HL-60/S4 treated with retinoic acid at 250 ng/mL for 4 days and 3 days (cell line): ENCODE measurements around the gene DYRK2.

Experiments used
- in situ Hi-C: fragments of 300-500 bp; cut with MboI; formaldehyde crosslinking; loops from 2 replicates; pipeline ENCODE4 v1.7.0; 2022; ENCODE audit warnings: low sequenced_read_pairs

The DYRK2 gene

GRCh38 chr12:67648521-67649260 lies at the start of gene DYRK2:
TSS of gene DYRK2 (plus strand) at chr12:67648745. CDS start at chr12:67649134, 389 bp downstream.
- in situ Hi-C loops = no loop called here

- in situ Hi-C loops = no loop called here
Observed at GRCh38 chr12:67599691-67600090, 48.9 kb upstream of the DYRK2 start.

GRCh38 chr12:67601126-67601525 lies 47.4 kb upstream of the DYRK2 start:
- in situ Hi-C loops = no loop called here

GRCh38 chr12:67609226-67609870 lies 39.2 kb upstream of the DYRK2 start:
- in situ Hi-C loops = no loop called here

GRCh38 chr12:67613040-67613439 lies 35.5 kb upstream of the DYRK2 start:
- in situ Hi-C loops = no loop called here

GRCh38 chr12:67617629-67618028 lies 30.9 kb upstream of the DYRK2 start:
- in situ Hi-C loops = no loop called here

- in situ Hi-C loops = no loop called here
Observed at GRCh38 chr12:67618303-67618702, 30.2 kb upstream of the DYRK2 start.

- in situ Hi-C loops = no loop called here
Observed at GRCh38 chr12:67621112-67621511, 27.4 kb upstream of the DYRK2 start.

GRCh38 chr12:67621926-67622325 lies 26.6 kb upstream of the DYRK2 start:
- in situ Hi-C loops = no loop called here

GRCh38 chr12:67623259-67623658 lies 25.3 kb upstream of the DYRK2 start:
- in situ Hi-C loops = no loop called here

GRCh38 chr12:67624355-67624754 lies 24.2 kb upstream of the DYRK2 start:
- in situ Hi-C loops = no loop called here

- in situ Hi-C loops = no loop called here
Observed at GRCh38 chr12:67625004-67625403, 23.5 kb upstream of the DYRK2 start.

GRCh38 chr12:67626156-67626555 lies 22.4 kb upstream of the DYRK2 start:
- in situ Hi-C loops = no loop called here

GRCh38 chr12:67630373-67631088 lies 18.0 kb upstream of the DYRK2 start:
- in situ Hi-C loops = no loop called here

- in situ Hi-C loops = no loop called here
Observed at GRCh38 chr12:67632005-67632404, 16.5 kb upstream of the DYRK2 start.

GRCh38 chr12:67633024-67633610 lies 15.4 kb upstream of the DYRK2 start:
- in situ Hi-C loops = no loop called here

GRCh38 chr12:67633708-67634107 lies 14.8 kb upstream of the DYRK2 start:
- in situ Hi-C loops = no loop called here

- in situ Hi-C loops = no loop called here
Observed at GRCh38 chr12:67634303-67634761, 14.2 kb upstream of the DYRK2 start.

GRCh38 chr12:67637718-67638117 lies 10.8 kb upstream of the DYRK2 start:
- in situ Hi-C loops = no loop called here

- in situ Hi-C loops = no loop called here
Observed at GRCh38 chr12:67638694-67639093, 9.9 kb upstream of the DYRK2 start.

- in situ Hi-C loops = no loop called here
Observed at GRCh38 chr12:67640863-67641262, 7.7 kb upstream of the DYRK2 start.
